KOPT-K1 (cell line): ENCODE measurements around the gene NPM3.

Experiments used
- H3K27ac ChIP-seq: fragments of 200-600 bp; sonication (generic); 2 replicates; pipeline ENCODE4 v1.5.1; 2016; ENCODE audit warnings: antibody characterized with exemption, mild to moderate bottlenecking, low read depth, low read length; ENCODE audit not compliant: poor library complexity, severe bottlenecking
- H3K36me3 ChIP-seq: fragments of 200-600 bp; sonication (generic); 2 replicates; pipeline ENCODE4 v1.5.1; 2017; ENCODE audit warnings: antibody characterized with exemption, mild to moderate bottlenecking, low read length, moderate library complexity; ENCODE audit not compliant: insufficient read depth
- H3K9me3 ChIP-seq: fragments of 200-600 bp; sonication (generic); 2 replicates; pipeline ENCODE4 v1.5.1; 2017; ENCODE audit warnings: antibody characterized with exemption, low read length, mild to moderate bottlenecking; ENCODE audit not compliant: insufficient read depth, poor library complexity, severe bottlenecking

NPM3 gene, protein sequence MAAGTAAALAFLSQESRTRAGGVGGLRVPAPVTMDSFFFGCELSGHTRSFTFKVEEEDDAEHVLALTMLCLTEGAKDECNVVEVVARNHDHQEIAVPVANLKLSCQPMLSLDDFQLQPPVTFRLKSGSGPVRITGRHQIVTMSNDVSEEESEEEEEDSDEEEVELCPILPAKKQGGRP

GRCh38 chr10:101782811-101783735 is at the start of gene NPM3:
Gene NPM3, minus strand, starts transcription at chr10:101783446. Its CDS starts 56 bp downstream, at chr10:101783390.
- peaks cover 33% of the 10 kb centered on the region for H3K36me3 ChIP-seq

GRCh38 chr10:101832325-101832771 is 49.1 kb upstream of the NPM3 start:
- no peaks in the 10 kb centered on the region for H3K36me3 ChIP-seq
- H3K9me3 ChIP-seq = no peaks in the 10 kb centered on the region
- H3K27ac ChIP-seq = no peak overlapping the region

More at GRCh38 chr10:101782811-101783735, at the start of gene NPM3:
- H3K9me3 ChIP-seq = no peaks in the 10 kb centered on the region
- peak within 1 kb of the TSS; percentile 71 for H3K27ac ChIP-seq

DNA sequence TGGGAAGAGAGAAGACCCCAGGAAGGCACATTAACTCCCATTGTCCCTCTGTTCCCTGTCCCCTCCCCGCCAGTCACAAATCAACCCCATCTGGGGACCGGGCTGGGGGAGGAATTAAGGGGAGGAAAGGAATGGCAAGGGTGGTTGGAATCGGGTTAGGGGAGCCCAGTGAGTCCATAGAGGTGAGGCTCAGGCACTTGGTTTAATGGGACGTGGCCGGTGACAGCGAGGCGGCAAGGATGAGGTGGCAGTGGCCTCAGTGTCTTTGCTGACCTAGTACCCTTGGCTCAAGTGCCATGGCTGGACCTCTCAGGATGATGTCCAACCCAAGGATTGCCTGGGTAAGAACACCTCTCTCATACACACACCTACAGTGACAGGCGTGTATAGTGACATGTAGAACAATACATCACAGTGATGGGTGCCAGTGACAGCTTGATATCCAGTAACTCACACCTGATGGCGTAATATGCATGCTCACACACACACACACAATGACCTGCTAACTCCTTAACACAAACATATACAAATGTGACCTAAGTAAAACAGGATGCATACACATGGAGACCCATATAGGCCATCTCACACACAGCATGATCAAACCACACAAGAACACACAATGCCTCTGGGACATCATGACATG is 48.0 kb upstream of the NPM3 start:
- Histone ChIP-seq H3K27ac (peak overlapping the region; percentile 67), H3K36me3 (no peaks in the 10 kb centered on the region), H3K9me3 (no peaks in the 10 kb centered on the region)

GRCh38 chr10:101830322-101831168 is 47.3 kb upstream of the NPM3 start:
- H3K36me3 ChIP-seq = no peaks in the 10 kb centered on the region
- peak overlapping the region; percentile 67 for H3K27ac ChIP-seq
- no peaks in the 10 kb centered on the region for H3K9me3 ChIP-seq

GRCh38 chr10:101829561-101830315 is 46.5 kb upstream of the NPM3 start:
- no peaks in the 10 kb centered on the region for H3K9me3 ChIP-seq
- H3K36me3 ChIP-seq = no peaks in the 10 kb centered on the region
- peak overlapping the region; percentile 67 for H3K27ac ChIP-seq

- no peak overlapping the region for H3K27ac ChIP-seq
- H3K9me3 ChIP-seq = no peaks in the 10 kb centered on the region
- H3K36me3 ChIP-seq = no peaks in the 10 kb centered on the region
These were observed 45.7 kb upstream of the NPM3 start for GRCh38 chr10:101828766-101829551.

DNA sequence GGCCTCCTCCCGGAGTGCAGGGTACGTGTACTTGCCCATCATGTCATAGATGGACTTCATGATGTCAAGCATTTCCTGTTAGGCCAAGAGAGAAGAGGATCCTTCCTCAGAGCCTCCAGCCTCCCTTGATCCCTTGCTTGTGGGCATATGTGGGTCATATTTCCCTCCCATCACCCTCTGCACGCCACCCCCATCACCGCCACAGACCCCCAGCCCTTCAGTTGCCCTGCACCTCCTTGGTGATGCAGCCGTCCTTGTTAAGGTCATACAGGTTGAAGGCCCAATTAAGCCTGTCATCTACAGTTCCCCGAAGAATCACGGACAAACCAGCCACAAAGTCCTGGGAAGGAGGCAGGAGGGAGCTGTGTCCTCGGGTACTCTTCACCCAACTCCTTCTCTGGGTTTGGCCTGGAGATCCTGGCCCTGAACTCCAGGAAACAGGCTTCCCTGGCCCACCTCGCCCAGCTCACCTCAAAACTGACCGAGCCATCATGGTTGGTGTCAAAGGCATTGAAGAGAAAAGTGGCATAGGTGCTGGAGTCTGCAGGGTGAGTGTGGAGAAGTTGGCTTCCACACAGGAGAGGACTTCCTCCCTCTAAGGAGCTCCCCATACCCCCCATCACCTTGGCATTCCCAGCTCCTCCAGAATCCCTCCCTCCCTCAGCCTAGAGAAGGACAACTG is 44.8 kb upstream of the NPM3 start:
- no peaks in the 10 kb centered on the region for H3K36me3 ChIP-seq
- H3K27ac ChIP-seq = no peak overlapping the region
- no peaks in the 10 kb centered on the region for H3K9me3 ChIP-seq

DNA sequence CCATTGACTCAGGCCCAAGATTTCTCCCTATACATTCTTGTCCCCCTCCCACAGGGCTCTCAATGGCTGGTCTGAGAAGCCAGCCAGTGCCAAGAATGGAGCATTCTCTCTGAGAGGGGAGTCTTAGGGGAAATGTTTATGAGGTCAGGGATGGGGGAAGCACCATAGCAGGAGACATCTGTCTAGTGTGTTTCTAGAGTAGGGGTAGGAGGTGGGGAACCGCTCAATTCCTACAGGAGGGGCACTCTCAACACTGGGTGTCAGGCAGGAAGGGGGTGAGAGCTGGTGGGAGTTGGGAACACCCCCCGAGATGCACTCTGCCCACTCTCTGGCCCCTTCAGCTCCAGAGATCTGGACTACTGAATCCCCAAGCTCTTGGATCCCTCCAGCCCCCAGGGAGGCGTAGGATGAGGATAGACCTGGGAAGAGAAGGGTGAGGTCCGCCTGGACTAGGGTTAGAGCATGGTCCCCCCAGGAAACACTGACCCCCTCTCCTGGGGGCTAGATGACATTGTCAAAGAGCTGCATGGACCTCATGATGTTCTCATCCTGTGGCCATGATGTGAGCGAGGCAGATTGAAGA is 43.7 kb upstream of the NPM3 start:
- Histone ChIP-seq H3K9me3 (no peaks in the 10 kb centered on the region), H3K36me3 (no peaks in the 10 kb centered on the region), H3K27ac (no peak overlapping the region)

GRCh38 chr10:101824736-101825135 is 41.5 kb upstream of the NPM3 start:
- Histone ChIP-seq H3K27ac (no peak overlapping the region), H3K36me3 (no peaks in the 10 kb centered on the region), H3K9me3 (no peaks in the 10 kb centered on the region)

- H3K27ac ChIP-seq = peak overlapping the region; percentile 81
- H3K36me3 ChIP-seq = 0 out of 2 replicates have a peak, but pooled peaks cover 5% of the 10 kb centered on the region
- no peaks in the 10 kb centered on the region for H3K9me3 ChIP-seq
These were observed 35.8 kb upstream of the NPM3 start for GRCh38 chr10:101818872-101819633.

GRCh38 chr10:101818119-101818871 is 35.0 kb upstream of the NPM3 start, which contains the start of gene OGA:
Gene OGA, minus strand, starts transcription at chr10:101818444. Its CDS starts 422 bp downstream, at chr10:101818022.
- Histone ChIP-seq H3K36me3 (peaks cover 8% of the 10 kb centered on the region), H3K27ac (peak within 1 kb of the TSS; percentile 81), H3K9me3 (no peaks in the 10 kb centered on the region)
